ENCODE data around the gene MYO1D.

Gene MYO1D

GRCh38 chr17:32755045-32755805 lies 121.7 kb downstream of the MYO1D start:
- no peak for DNase-seq
- TF ChIP-seq CTCF (IDR thresholded peaks at IDR 0.05; ENCODE audit: low read depth, low read length), result no peak
- no peaks in the 10 kb centered on the region for H3K9me3 ChIP-seq (ENCODE audit: severe bottlenecking)
- H3K36me3 ChIP-seq, result no peaks in the 10 kb centered on the region
- H3K27me3 ChIP-seq (ENCODE audit: insufficient read depth, low read depth, severe bottlenecking), result no peaks in the 10 kb centered on the region
- no peak overlapping the region for H3K4me3 ChIP-seq (ENCODE audit: low read depth, low read length)
- no peak overlapping the region for H3K27ac ChIP-seq

GRCh38 chr17:32752934-32753333 lies 124.0 kb downstream of the MYO1D start:
- Histone ChIP-seq H3K36me3 (no peaks in the 10 kb centered on the region), H3K9me3 (ENCODE audit: severe bottlenecking) (no peaks in the 10 kb centered on the region), H3K27me3 (ENCODE audit: insufficient read depth, low read depth, severe bottlenecking) (no peaks in the 10 kb centered on the region), H3K27ac (no peak overlapping the region), H3K4me3 (ENCODE audit: low read depth, low read length) (no peak overlapping the region)
- no peak for TF ChIP-seq CTCF (IDR thresholded peaks at IDR 0.05; ENCODE audit: low read depth, low read length)
- no peak for DNase-seq

GRCh38 chr17:32747856-32748255 lies 129.1 kb downstream of the MYO1D start:
- DNase-seq, result no peak
- H3K4me3 ChIP-seq (ENCODE audit: low read depth, low read length), result no peak overlapping the region
- H3K36me3 ChIP-seq, result no peaks in the 10 kb centered on the region
- TF ChIP-seq CTCF (IDR thresholded peaks at IDR 0.05; ENCODE audit: low read depth, low read length), result no peak
- no peaks in the 10 kb centered on the region for H3K27me3 ChIP-seq (ENCODE audit: insufficient read depth, low read depth, severe bottlenecking)
- H3K9me3 ChIP-seq (ENCODE audit: severe bottlenecking), result no peaks in the 10 kb centered on the region
- no peak overlapping the region for H3K27ac ChIP-seq

- no peaks in the 10 kb centered on the region for H3K27me3 ChIP-seq (ENCODE audit: insufficient read depth, low read depth, severe bottlenecking)
- H3K36me3 ChIP-seq, result no peaks in the 10 kb centered on the region
- H3K4me3 ChIP-seq (ENCODE audit: low read depth, low read length), result no peak overlapping the region
- no peak overlapping the region for H3K27ac ChIP-seq
- TF ChIP-seq CTCF (IDR thresholded peaks at IDR 0.05; ENCODE audit: low read depth, low read length), result no peak
- DNase-seq, result no peak
- H3K9me3 ChIP-seq (ENCODE audit: severe bottlenecking), result no peaks in the 10 kb centered on the region
Observed at GRCh38 chr17:32746698-32747097, 130.2 kb downstream of the MYO1D start.

- H3K27ac ChIP-seq, result no peak overlapping the region
- TF ChIP-seq CTCF (IDR thresholded peaks at IDR 0.05; ENCODE audit: low read depth, low read length), result no peak
- H3K4me3 ChIP-seq (ENCODE audit: low read depth, low read length), result no peak overlapping the region
- H3K9me3 ChIP-seq (ENCODE audit: severe bottlenecking), result no peaks in the 10 kb centered on the region
- H3K36me3 ChIP-seq, result no peaks in the 10 kb centered on the region
- H3K27me3 ChIP-seq (ENCODE audit: insufficient read depth, low read depth, severe bottlenecking), result no peaks in the 10 kb centered on the region
- DNase-seq, result no peak
Observed at GRCh38 chr17:32746280-32746679, 130.6 kb downstream of the MYO1D start.

Data from WERI-Rb-1 (cell line).